ENCODE measurements around the gene CCDC102A.

CCDC102A gene

DNA sequence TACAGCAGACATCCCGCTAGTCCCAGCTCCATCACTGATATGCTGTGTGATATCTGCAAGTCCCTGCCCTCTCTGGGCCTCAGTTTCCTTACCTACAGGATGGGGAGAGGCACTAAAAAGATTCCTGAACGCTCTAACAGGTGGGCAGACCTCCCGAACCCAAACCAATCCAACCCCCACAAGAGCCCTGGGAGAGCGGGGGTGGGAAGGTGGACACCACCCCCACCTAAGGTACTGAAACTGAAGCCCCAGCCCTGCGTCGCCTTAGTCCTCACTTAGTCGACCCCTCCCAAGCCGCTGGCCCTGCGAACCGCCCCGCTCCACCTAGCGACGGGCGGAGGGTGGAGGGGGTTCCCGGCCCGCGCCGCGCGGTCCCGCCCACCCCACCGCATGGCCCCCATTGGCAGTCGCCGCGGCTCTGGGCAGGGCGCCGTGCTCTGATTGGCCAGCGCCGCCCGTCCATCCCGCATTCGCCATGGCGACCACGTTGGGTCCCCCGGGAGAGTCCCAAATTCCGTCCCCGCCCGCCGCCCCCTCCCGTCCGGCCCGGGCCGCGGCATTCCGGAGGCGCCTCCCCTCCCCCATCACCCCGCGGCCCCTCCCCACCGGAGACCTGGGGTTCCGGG lies 578 bp downstream of the CCDC102A start:
- DNase-seq = peak; percentile 93

DNA sequence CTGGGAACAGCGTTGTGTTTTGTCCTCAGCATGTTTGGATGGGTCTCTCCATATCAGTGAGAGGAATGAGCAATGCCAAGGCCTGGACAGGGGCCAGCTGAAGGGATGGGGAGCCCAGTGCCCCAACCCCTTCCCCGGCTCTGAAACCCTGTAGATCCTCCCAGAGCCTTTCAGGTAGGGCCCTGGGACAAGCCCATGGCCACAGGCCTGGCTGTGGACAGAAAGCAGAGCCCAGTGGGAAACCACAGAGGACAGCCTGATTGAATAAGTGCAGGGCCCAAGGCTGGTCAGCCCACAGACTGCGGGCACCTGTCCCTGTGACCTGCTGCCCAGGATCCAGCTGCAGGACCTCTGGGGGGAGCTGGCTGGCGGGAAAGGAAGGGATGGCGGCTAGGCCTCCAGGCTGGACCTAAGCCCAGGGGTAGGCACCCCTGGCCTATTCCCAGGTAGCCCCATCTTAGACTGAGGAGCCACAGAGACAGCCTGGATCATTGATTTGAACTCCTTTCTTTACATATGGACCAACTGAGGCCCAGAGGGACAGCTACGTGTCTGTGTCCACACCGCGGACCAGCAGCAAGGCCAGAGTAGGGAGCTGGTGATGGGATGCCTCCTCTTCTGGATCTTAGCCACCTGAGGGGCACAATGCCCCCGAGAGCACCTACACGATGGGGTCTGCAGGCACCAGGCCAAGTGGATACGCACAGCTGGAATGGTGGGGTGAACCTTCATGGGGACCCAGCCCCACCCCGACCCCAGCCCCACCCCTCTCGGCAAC lies 1.3 kb downstream of the CCDC102A start:
- DNase-seq = no peak

DNA sequence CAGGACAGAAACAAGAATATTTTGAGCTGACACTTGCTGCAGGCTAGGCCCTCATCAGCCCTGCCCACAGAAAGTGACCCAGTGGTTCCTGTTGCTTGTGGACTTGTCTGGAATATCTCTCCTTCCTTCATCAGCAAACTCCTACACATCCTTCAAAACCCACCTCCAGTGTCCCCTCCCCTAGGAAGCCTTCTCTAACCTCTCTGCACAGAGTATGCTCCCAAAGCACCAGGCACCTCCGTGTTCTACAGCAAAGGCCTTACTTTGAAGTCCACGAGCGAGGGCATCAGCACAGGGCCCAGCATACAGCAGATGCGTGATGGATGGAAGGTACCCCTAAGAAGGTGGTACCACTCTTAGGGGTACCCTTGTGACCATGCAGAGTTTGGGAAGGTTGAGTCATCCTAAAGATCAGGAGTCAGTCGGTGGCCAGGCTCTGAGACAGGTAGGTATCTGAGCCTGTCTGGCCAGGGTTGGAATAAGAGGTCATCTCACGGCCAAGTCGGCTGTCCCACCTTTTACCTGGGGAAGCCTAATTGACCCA lies 2.0 kb downstream of the CCDC102A start:
- DNase-seq = no peak

DNA sequence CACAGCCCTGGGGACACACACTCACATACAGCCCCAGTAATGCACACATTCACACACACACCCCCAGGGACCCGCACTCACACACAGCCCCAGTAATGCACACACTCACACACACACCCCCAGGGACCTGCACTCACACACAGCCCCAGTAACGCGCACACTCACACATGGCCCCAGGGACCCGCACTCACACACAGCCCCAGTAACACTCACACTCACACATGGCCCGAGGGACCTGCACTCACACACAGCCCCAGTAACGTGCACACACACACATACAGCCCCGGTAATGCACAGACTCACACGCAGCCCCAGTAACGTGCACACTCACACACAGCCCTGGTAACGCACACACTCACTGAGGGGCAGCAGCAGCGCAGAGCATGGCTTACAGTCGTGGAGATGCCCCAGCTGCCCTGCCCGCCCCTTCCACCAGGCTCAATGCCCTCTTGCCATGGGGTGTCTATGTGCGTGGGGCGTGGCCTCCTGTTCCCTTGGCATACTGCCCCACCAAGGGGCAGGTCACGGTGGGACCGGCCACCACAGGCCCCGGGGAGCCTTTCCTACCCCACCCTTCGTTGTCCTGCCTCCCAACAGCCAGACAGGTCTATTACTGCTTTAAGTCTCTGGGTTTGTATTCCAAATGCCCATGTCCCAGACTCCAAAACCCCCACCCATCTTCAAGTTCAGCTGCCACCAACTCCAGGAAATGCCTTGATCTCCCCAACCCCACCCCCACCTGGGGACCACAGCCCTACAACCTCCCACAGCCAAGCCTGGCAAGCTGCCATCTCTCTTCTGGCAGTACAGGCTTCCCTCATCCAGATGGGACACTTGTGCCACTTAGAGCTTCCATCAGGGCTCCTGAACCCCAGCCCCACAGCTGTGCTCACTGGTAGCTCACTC lies 2.7 kb downstream of the CCDC102A start:
- DNase-seq = peak; percentile 37

DNA sequence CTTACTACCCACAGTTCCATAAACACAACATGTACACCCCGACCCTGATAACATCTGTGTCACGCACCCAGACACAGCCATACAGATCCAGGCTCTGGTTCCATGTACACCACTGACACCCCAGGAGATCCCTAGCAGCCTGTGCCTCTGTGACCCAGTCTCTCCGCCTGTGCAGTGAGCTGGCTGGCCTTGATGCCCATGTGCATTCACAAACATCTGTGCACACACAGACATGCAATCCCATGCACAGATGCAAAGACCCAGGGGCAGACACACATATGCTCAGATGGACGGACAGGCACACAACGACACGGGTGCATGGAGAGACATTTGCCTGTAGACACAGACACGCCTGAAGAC lies 4.1 kb downstream of the CCDC102A start:
- no peak for DNase-seq

DNA sequence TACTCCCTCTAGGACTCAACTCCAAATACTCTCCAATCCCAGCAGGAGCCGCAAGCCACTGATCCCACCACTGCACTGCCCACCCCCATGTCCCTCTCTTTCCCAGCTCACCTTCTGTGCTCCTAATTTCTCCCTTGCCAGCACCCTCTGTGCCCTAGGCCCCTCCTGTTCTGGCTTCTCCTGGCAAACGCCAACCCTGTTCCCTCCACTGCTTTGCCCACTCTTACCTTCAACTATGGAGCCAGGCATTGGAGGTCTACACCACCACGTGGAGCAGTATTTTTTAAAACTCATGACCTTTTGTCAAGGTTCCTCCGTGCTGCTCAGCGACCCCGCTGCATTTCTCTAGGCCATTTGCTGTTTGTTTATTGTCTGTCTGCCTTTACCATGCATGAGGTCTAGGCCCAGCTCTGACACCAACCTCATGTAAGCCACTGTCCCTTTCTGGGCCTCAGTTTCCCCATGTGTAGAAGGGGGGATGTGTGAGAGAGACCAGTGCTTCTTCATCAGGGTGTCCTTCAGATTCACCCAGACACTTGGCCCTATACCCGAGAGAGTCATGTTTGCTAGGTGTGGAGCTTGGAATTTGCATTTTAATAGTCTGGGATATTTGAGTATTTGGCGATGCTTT lies 4.6 kb downstream of the CCDC102A start:
- no peak for DNase-seq

DNA sequence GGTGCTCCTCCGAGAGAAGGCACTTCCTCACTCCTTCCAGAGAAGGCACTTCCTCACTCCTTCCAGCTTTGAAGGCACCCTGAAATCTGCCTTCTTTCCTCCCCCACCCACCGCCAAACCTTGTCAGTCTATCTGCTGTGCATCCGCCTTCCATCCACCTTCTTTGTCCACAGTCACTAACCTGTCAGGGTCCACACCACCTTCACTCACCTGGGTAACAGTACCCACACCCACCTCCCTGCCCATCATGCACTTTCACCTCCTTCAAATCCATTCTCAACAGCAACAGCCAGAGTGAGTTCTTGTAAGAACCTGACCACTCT lies 5.2 kb downstream of the CCDC102A start:
- DNase-seq = no peak

DNA sequence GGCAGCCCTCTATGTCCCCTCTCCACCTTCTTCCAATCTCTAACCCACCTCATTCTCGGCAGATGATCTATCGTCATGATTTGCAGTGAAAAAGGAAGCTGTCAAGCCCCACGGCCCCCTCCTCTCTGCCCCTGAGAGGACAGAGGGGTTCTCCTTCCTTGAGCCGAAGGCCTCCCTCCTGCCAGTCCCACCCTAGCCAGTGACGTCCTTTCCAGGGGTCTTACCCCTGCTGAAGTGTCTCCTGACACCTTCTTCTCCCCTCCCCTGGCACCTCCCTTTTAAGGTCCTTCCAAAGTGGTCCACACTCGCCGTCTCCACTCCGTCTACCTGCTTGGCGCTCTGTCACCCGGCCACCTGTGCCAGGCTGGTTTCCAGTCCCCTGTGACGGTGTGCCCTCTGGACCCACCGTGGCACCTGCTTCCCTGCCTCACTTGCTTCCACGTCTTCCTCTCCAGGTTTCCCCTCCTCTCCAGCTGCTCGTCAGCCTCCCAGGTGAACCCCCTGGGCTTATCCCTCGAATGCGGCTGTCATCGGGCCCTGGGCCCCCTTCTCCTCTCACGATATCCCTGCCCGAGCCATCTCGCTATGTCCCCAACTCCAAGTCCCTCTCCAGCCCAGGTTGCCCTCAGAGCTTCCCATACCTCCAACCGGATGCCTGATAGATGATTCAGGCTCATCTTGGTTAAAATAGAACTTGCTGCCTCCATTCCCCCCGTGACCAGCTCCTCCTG lies 5.7 kb downstream of the CCDC102A start:
- no peak for DNase-seq

DNA sequence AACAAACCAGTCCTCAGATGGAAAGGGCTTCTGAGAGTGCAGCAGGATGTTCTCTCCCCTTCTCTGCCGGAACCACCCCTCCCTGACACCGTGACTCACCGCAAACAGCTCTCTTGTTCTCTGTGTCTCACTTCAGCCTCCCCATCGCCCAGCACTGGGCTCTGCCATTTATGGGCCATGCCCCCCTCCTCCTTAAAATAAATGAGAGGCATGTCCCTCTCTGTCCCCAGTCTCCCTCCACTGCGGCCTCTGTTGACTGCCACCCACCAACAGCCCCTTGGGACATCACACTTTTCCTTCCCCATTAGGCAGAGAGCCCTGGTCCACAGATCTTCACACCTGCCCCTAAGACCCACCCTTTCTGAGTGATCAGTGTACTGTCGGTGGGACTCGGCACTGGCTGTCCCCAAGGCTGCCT lies 6.3 kb downstream of the CCDC102A start:
- peak; percentile 55 for DNase-seq

DNA sequence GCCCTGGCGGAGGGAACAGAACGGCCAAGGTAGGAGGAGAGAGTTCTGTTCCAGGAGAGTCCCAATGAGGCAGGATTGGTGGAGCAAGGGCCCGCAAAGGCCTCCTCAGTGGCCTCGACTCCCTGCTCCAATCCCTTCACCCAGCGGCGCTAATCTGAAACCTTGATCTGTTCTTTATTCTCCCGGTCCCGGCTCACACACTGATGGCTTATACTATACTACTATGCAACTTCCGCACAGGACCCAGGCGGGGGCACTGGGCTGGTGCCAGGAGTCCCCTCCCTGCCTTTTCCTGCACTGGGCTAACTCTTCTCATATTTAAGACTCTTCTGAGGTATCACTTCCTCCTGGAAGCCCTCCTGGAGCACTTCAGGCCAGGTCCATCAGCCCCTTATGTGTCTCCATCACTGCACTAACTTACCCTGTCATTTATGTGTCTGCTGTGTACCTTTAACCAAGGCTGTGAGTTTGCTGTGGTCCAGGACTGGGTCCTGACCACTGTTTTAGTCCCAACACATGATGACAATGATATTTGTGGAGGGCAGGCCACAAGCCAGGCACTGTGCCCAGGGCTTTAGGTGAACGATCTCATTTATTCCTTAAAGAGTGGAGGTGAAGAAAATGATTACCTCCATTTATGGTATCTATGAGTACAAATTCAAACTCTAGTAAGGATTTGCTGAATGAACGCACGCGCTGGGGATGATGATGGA lies 6.8 kb downstream of the CCDC102A start:
- DNase-seq = no peak

DNA sequence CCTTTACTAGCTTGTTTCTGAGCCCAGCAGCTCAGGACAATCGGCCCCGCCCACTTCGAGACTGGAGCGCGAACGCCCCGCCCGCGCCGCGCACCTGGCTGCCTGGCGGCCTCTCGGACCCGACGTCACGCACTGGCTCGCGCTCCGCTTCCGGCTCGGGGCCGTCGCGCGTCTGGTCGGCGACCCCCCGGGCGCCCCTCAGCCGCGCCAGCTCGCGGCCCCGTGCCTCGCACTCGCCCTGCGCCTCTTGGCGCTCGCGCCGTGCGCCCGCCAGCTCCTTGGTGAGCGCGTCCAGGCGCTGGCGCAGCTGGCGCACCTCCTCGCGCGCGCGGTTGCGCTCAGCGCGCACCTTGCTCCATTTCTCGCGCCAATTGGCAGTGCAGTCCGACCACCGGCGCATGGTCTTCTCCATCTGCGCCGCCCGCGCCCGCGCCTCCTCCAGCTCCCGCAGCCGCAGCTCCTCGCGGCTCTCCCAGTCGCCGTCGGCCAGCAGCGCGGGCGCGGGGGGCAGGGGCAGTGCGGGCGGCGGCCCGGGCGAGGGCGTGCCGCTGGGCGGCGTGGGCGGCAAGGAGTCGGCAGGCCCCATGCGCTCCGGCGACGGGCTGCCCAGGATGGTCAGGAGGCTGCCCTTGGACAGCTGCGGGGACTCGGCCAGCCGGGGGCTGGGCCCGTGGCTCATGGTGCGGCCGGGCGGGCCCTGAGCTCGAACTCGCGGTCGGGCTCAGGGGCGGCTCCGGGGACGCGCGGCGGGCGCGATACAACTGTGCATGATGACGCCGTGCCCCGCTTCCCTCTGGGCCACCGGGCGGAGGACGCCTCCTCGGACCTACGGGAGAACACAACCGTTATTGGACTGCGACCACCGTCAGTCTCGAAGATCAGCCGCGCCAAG lies 7.6 kb downstream of the CCDC102A start:
- no peak for DNase-seq

DNA sequence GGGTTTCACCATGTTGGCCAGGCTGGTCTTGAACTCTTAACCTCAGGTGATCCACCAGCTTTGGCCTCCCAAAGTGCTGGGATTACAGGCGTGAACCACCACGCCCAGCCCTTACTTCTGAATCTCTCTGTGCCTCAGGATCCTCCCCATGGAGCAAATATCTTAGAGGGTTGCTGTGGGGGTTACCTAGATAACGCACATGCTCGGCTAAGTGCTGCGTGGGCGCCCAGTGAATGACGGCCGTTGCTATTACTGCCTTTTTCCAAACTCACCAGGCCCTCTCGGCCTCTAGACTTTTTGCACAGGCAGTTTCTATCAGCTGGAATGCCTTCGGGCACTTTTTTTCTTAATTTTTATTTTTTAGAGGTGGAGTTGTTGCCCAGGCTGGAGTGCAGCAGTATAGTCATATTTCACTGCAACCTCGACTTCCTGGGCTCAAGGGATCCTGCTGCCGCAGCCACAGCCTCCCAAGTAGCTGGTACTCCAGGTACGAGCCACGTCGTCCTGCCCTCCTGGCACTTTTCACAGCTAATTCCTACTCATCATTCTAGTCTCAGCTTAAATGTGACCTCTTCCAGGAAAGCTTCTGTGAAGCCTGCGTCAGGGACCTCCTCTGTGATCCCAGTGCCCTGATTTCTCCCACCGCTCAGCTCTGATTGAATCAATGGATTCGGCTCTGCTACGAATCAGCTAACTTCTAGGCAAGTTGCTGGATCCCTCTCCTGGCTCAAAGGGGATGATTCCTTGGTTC lies 8.6 kb downstream of the CCDC102A start:
- no peak for DNase-seq

DNA sequence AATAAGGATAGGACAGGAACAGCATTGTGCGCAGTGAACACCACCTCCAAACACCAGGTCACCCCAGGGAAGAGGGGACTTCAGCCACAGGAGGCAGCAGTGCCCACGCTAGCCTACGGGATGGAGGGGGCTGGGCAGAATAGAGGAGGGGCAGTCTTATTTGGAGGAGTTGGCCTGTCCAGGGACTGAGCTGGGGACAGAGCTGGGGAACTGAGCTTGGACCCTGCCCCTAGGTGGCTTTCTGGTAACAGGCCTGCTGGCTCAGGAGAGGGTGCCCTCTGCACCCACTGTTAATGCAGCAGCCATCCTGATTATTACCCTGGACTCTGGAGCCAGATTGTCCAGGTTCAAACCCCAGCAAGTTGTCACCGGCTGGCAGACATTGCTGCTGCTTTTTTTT lies 9.3 kb downstream of the CCDC102A start:
- DNase-seq = no peak

DNA sequence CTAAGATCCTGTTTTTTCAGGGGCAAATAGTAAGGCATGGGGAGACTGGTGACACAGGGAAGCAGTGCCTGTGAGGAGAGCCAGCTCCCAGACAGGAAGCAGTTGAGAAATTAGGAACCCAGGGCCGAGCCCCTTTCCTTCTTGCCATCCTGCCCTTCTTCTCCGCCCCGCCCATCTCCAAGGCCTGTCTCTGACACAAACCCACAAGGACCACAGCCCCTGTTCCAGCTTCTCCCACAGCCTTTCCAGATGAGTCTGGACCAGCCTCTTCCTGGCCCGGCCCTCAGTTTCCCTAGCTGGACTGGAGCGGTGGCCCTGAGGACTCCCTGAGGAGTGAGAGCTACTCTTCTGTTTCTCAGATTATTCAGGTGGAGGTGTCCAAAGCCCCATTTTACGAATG lies 9.9 kb downstream of the CCDC102A start:
- DNase-seq = no peak

DNA sequence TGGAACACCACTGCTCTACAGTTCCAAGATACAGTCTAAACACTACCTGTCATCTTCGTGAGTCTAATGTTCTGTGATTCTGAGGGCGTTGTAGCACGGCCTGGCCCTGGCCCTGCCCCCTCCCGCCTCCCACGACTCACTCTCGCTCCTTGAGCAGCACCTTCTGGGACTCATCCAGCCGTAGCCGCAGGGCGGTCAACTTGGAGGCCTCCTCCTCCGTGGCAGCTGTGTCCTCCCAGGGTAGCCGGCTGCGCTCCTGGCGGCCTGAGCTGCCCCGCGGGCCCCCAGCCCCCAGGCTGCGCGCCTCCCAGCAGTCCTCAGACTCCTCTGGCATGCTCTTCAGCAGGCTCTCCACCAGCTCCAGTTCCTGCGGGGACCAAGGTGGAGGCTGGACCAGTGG lies 10.6 kb downstream of the CCDC102A start:
- DNase-seq = no peak

DNA sequence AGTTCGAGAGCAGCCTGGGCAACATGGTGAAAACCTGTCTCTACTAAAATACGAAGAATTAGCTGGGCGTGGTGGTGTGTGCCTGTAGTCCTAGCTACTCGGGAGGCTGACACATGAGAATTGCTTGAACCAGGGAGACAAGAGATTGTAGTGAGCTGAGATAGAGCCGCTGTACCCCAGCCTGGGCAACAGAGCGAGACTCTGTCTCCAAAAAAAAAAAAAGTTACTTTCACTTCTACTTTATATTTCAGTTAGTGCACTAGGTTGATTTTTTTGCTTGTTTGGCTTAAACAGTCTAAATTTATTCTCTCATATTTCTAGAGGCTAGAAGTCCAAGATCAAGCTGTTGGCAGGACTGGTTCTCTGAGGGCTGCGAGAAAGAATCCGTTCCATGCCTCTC lies 13.4 kb downstream of the CCDC102A start:
- DNase-seq = no peak

DNA sequence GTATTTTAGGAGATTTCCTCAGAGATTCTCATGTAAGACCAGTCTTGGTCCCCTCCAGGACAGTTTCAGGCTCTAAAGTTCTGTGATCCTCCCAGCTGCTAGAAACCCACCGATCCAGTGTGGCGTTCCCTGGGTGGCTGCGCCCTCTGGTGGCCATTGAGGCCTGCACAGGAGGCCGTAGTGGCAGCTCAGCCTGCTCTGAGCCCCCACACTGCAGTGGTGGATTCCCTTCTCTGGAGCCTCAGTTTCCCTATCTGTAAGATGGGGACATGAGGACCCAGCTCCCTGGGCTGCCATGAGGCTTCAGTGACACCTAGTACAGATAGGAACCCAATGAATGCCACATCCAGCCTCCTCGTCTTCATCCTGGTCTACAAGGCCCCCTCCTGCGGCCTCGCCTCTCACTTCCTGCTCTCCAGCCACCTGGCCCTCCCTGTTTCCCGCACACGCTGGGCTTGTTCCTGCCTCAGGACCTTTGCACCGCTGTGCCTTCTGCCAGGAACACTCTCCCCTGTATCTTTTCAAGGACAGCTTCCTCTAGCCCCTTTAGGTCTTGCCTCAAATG lies 16.5 kb downstream of the CCDC102A start:
- DNase-seq = peak; percentile 82

DNA sequence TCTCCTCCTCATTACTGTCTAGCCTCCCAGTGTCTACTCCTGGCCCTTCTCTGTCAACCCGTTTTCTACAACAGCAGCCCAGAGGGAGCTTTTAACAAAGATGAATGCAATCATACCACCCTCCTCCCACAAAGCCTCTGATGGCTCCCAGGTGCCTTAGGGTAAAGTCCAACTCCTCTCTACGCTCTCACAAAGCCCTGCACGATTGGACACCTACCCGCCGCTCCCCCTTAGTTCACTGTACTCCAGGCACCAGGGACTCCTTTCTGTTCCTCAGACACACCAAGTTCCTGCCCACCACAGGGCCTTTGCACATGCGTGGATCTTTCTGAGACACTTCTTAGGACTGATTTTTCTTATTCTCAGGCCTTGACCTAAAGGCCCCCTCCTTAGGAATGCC lies 17.4 kb downstream of the CCDC102A start:
- no peak for DNase-seq

DNA sequence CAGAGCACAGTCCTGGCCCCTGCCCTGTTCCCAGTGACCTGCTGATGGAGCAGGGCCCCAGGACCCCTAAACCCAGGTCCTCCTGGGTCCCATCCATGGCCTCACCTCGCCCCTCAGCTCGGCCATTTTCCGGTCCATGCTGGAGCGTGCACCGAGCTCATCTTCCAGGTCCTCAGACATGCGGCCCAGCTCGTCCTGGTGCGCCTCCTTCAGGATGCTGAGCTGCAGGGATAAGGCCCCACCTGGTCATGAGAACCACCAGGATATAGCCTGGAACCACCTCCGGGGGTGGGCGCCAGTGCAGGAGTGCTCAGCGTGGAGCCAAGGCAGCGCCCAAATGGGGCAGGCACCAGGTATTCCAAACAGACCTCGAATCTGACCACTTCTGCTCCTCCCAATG lies 17.9 kb downstream of the CCDC102A start:
- no peak for DNase-seq
